CD4-positive, alpha-beta T cell treated with Interleukin-17A for 4 hours (primary cell): ENCODE results near the gene SNRNP200.
"Not testable (repeated sequence)": the region's sequence is repeated elsewhere in the genome, so short reads cannot be mapped to it uniquely, and the experiment has no call there.

Experiments
- DNase-seq: peaks from one replicate; pipeline ENCODE4 v3.0.0-alpha.2; 2020; ENCODE audit warnings: mixed read lengths

SNRNP200 gene

GRCh38 chr2:96273763-96274162 is 31.6 kb downstream of the SNRNP200 start:
- DNase-seq: no peak

GRCh38 chr2:96271995-96272394 is 33.4 kb downstream of the SNRNP200 start:
- no peak for DNase-seq

GRCh38 chr2:96267159-96267971 is 38.0 kb downstream of the SNRNP200 start:
- DNase-seq: peak; percentile 35

- DNase-seq: peak; percentile 97
These were observed 39.3 kb downstream of the SNRNP200 start, which contains the start of the genes CIAO1 and TMEM127 for GRCh38 chr2:96265840-96266679. Gene CIAO1 (plus strand): TSS chr2:96266225. CDS start chr2:96266351, 126 bp downstream. Gene TMEM127 (minus strand): TSS chr2:96265997. CDS start chr2:96265381, 616 bp downstream.

- DNase-seq: peak; percentile 45
These were observed 40.0 kb downstream of the SNRNP200 start for GRCh38 chr2:96265349-96265839.

GRCh38 chr2:96264656-96265348 is 40.5 kb downstream of the SNRNP200 start:
- DNase-seq: peak; percentile 24

- no peak for DNase-seq
These were observed 41.3 kb downstream of the SNRNP200 start for GRCh38 chr2:96264086-96264485.

GRCh38 chr2:96262306-96262705 is 43.0 kb downstream of the SNRNP200 start:
- no peak for DNase-seq

- DNase-seq: no peak
These were observed 43.9 kb downstream of the SNRNP200 start for GRCh38 chr2:96261328-96262003.

GRCh38 chr2:96260387-96261260 is 44.7 kb downstream of the SNRNP200 start:
- DNase-seq: peak; percentile 45

GRCh38 chr2:96259497-96259921 is 45.8 kb downstream of the SNRNP200 start:
- DNase-seq: no peak

- DNase-seq: no peak
These were observed 47.0 kb downstream of the SNRNP200 start for GRCh38 chr2:96258166-96259022.

- DNase-seq: not testable (repeated sequence)
These were observed 47.6 kb downstream of the SNRNP200 start for GRCh38 chr2:96257744-96258143.

GRCh38 chr2:96256611-96257113 is 48.7 kb downstream of the SNRNP200 start:
- DNase-seq: no peak

GRCh38 chr2:96254571-96254970 is 50.8 kb downstream of the SNRNP200 start:
- no peak for DNase-seq

- DNase-seq: no peak
These were observed 52.3 kb downstream of the SNRNP200 start for GRCh38 chr2:96253006-96253405.

- no peak for DNase-seq
These were observed 52.8 kb downstream of the SNRNP200 start for GRCh38 chr2:96252526-96252925.

GRCh38 chr2:96251721-96252292 is 53.5 kb downstream of the SNRNP200 start:
- no peak for DNase-seq

GRCh38 chr2:96250188-96250587 is 55.2 kb downstream of the SNRNP200 start:
- no peak for DNase-seq

- no peak for DNase-seq
These were observed 55.7 kb downstream of the SNRNP200 start for GRCh38 chr2:96249654-96250053.
